Keratinocyte (primary cell): Measurements from ENCODE around the gene RETREG1. TPM values are rescaled to one million over a fixed set of nuclear protein-coding genes. Genes with fewer than 3 reads are reported as not detected.

Source experiments
- DNase-seq: peaks from one replicate; pipeline ENCODE4 v3.0.0-alpha.2; 2011; ENCODE audit warnings: low read depth, missing footprints, low spot score
- FAIRE-seq: peaks from 2 replicates; lab custom pipeline; 2011; peaks lifted over from hg19 to GRCh38; lab: Jason Lieb, UNC
- H2AFZ ChIP-seq: 2 replicates; pipeline ENCODE4 v1.6.0; 2012; ENCODE audit warnings: low read length, control low read depth, inconsistent platforms; ENCODE audit not compliant: control insufficient read depth
- H3K27ac ChIP-seq: 2 replicates; pipeline ENCODE4 v1.5.1; 2011; ENCODE audit warnings: low read length; ENCODE audit not compliant: control insufficient read depth, insufficient read depth
- H3K27me3 ChIP-seq: 3 replicates; pipeline ENCODE4 v1.6.0; 2011; ENCODE audit warnings: low read length; ENCODE audit not compliant: control insufficient read depth, insufficient read depth; ENCODE audit errors: extremely low read depth
- H3K36me3 ChIP-seq, 2 experiments: 2 replicates in 1 of 2; 3 replicates in 1 of 2; pipeline ENCODE4 v1.5.1; 2011; ENCODE audit warnings: low read length in 2 of 2, mild to moderate bottlenecking in 1 of 2; ENCODE audit not compliant: control insufficient read depth in 2 of 2, insufficient read depth in 2 of 2; ENCODE audit errors: extremely low read depth in 1 of 2
- H3K4me1 ChIP-seq: 3 replicates; pipeline ENCODE4 v1.5.1; 2011; ENCODE audit warnings: low read length; ENCODE audit not compliant: control insufficient read depth, insufficient read depth; ENCODE audit errors: extremely low read depth
- H3K4me2 ChIP-seq: 3 replicates; pipeline ENCODE4 v1.6.0; 2011; ENCODE audit warnings: low read depth, low read length; ENCODE audit not compliant: control insufficient read depth, insufficient read depth; ENCODE audit errors: extremely low read depth
- H3K4me3 ChIP-seq, 3 experiments: fragments of 200-600 bp in 1 of 3; sonication (generic) in 1 of 3; 2 replicates in 2 of 3; 3 replicates in 1 of 3; pipeline ENCODE4 v1.5.1; 2011 to 2016; ENCODE audit warnings: low read length in 3 of 3, mild to moderate bottlenecking in 3 of 3, control low read depth in 2 of 3, inconsistent platforms in 1 of 3, low read depth in 1 of 3, mixed read lengths in 1 of 3, mixed run types in 1 of 3, moderate library complexity in 1 of 3; ENCODE audit not compliant: control insufficient read depth in 2 of 3, insufficient read depth in 2 of 3; ENCODE audit errors: extremely low read depth in 1 of 3
- H3K79me2 ChIP-seq: 2 replicates; pipeline ENCODE4 v1.6.0; 2012; ENCODE audit warnings: low read length; ENCODE audit not compliant: control insufficient read depth, insufficient read depth
- H3K9ac ChIP-seq: 3 replicates; pipeline ENCODE4 v1.6.0; 2011; ENCODE audit warnings: low read length; ENCODE audit not compliant: control insufficient read depth, insufficient read depth; ENCODE audit errors: extremely low read depth
- H3K9me1 ChIP-seq: 3 replicates; pipeline ENCODE4 v1.6.0; 2011; ENCODE audit warnings: low read length; ENCODE audit not compliant: control insufficient read depth, insufficient read depth; ENCODE audit errors: extremely low read depth
- H3K9me3 ChIP-seq: 2 replicates; pipeline ENCODE4 v1.5.1; 2012; ENCODE audit warnings: low read depth, low read length; ENCODE audit not compliant: control insufficient read depth
- H4K20me1 ChIP-seq: 3 replicates; pipeline ENCODE4 v1.6.0; 2011; ENCODE audit warnings: low read length; ENCODE audit not compliant: control insufficient read depth, insufficient read depth; ENCODE audit errors: extremely low read depth
- EZH2 ChIP-seq: IDR thresholded peaks from one replicate; pipeline ENCODE4 v1.6.1; 2012; ENCODE audit warnings: inconsistent platforms, mild to moderate bottlenecking, low read length, moderate library complexity
- dilution Hi-C: fragments of 300-500 bp; cut with MboI; formaldehyde crosslinking; loops from one replicate; pipeline ENCODE4 v1.7.0; 2020; ENCODE audit warnings: low sequenced_read_pairs; ENCODE audit not compliant: extremely low pct_ligation_motif_present
- polyA plus RNA-seq, 5 experiments: library from polyadenylated mRNA; depleted of rRNA in 3 of 5; stranded (reverse) in 3 of 5; stranded (forward) in 1 of 5; unstranded in 1 of 5; fragments of >200 nt; gene quantifications; 1 replicate in 1 of 5; 2 replicates in 3 of 5; 3 replicates in 1 of 5; pipeline versions ENCODE4 v1.2.1 to v1.2.3, GENCODE V29; 2011 to 2012; ENCODE audit warnings: missing spikeins in 2 of 5, low read depth in 1 of 5, low replicate concordance in 1 of 5
- TF ChIP-seq, protein P1 (sequence below), 3 experiments: IDR thresholded peaks in 1 of 3; conservative IDR thresholded peaks in 1 of 3; optimal IDR thresholded peaks in 1 of 3; 2 replicates in 2 of 3; 3 replicates in 1 of 3; pipeline versions ENCODE3 to v1.5.1; 2011; ENCODE audit warnings: low read length in 3 of 3, mild to moderate bottlenecking in 3 of 3, moderate library complexity in 2 of 3, control low read depth in 1 of 3, inconsistent platforms in 1 of 3; ENCODE audit not compliant: insufficient read depth in 2 of 3; ENCODE audit errors: extremely low read depth in 1 of 3

RETREG1 gene
- polyA plus RNA-seq, 1 donor (not counting 4 experiments of a cell fraction or from before 2014, with no cell fraction given), result 7.4 TPM

GRCh38 chr5:16502866-16503265 lies 113.9 kb downstream of the RETREG1 start:
- Histone ChIP-seq H3K9me3 (no peaks in the 10 kb centered on the region), H2AFZ (no peak overlapping the region), H3K27ac (no peak overlapping the region), H4K20me1 (no peaks in the 10 kb centered on the region), H3K36me3 (no peaks in the 10 kb centered on the region), H3K9me1 (no peaks in the 10 kb centered on the region), H3K79me2 (no peaks in the 10 kb centered on the region), H3K9ac (no peak overlapping the region), H3K4me1 (peaks cover 6% of the 10 kb centered on the region), H3K4me2 (no peak overlapping the region), H3K4me3 (no peak overlapping the region), H3K27me3 (no peaks in the 10 kb centered on the region)
- DNase-seq (no peak), FAIRE-seq (no peak)
- no peak for TF ChIP-seq EZH2
- TF ChIP-seq, protein P1, sequence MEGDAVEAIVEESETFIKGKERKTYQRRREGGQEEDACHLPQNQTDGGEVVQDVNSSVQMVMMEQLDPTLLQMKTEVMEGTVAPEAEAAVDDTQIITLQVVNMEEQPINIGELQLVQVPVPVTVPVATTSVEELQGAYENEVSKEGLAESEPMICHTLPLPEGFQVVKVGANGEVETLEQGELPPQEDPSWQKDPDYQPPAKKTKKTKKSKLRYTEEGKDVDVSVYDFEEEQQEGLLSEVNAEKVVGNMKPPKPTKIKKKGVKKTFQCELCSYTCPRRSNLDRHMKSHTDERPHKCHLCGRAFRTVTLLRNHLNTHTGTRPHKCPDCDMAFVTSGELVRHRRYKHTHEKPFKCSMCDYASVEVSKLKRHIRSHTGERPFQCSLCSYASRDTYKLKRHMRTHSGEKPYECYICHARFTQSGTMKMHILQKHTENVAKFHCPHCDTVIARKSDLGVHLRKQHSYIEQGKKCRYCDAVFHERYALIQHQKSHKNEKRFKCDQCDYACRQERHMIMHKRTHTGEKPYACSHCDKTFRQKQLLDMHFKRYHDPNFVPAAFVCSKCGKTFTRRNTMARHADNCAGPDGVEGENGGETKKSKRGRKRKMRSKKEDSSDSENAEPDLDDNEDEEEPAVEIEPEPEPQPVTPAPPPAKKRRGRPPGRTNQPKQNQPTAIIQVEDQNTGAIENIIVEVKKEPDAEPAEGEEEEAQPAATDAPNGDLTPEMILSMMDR (optimal IDR thresholded peaks at IDR 0.05 in 1 of 3, IDR thresholded peaks at IDR 0.05 in 1 of 3, conservative IDR thresholded peaks at IDR 0.05 in 1 of 3; ENCODE audit: extremely low read depth in 1 of 3, insufficient read depth in 2 of 3, low read length in 3 of 3), result no peak
- dilution Hi-C loops, result no loop called here

DNA sequence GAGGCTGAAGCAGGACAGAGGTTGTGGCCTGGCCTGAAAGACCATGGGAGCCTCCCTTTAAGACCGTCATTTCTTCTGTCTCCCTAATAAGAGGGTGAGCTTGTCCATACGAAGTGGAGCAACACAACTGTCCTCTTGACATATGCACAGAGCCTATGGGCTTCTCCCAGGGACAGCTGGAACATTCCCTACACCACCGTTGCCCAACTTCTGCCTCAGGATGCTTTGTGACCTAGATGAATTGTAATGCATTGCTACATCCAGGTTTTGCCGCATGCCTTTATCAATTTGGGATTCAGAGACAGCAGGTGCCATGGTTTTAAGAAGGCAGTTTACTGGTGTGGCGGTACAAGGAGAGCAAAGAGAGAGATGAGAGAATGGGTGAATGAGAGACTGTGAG lies 116.8 kb downstream of the RETREG1 start:
- FAIRE-seq (no peak), DNase-seq (no peak)
- no peak overlapping the region for H3K9ac ChIP-seq

More for the DNA sequence above, 116.8 kb downstream of the RETREG1 start:
- H3K27me3 ChIP-seq, result no peaks in the 10 kb centered on the region
- no peaks in the 10 kb centered on the region for H3K36me3 ChIP-seq
- no peaks in the 10 kb centered on the region for H3K4me1 ChIP-seq
- TF ChIP-seq, protein P1 (optimal IDR thresholded peaks at IDR 0.05 in 1 of 3, IDR thresholded peaks at IDR 0.05 in 1 of 3, conservative IDR thresholded peaks at IDR 0.05 in 1 of 3; ENCODE audit: extremely low read depth in 1 of 3, insufficient read depth in 2 of 3, low read length in 3 of 3), result no peak
- no peaks in the 10 kb centered on the region for H3K79me2 ChIP-seq
- H4K20me1 ChIP-seq, result no peaks in the 10 kb centered on the region
- H2AFZ ChIP-seq, result no peak overlapping the region
- H3K9me3 ChIP-seq, result no peaks in the 10 kb centered on the region
- H3K27ac ChIP-seq, result no peak overlapping the region
- H3K9me1 ChIP-seq, result no peaks in the 10 kb centered on the region
- dilution Hi-C loops, result no loop called here
- no peak overlapping the region for H3K4me3 ChIP-seq
- no peak overlapping the region for H3K4me2 ChIP-seq
